ENCODE measurements around the gene RNF39. TPM values are rescaled to one million over a fixed set of nuclear protein-coding genes. Genes with fewer than 3 reads are reported as not detected.

RNF39 gene
- total RNA-seq, 1 donor, result not detected

DNA sequence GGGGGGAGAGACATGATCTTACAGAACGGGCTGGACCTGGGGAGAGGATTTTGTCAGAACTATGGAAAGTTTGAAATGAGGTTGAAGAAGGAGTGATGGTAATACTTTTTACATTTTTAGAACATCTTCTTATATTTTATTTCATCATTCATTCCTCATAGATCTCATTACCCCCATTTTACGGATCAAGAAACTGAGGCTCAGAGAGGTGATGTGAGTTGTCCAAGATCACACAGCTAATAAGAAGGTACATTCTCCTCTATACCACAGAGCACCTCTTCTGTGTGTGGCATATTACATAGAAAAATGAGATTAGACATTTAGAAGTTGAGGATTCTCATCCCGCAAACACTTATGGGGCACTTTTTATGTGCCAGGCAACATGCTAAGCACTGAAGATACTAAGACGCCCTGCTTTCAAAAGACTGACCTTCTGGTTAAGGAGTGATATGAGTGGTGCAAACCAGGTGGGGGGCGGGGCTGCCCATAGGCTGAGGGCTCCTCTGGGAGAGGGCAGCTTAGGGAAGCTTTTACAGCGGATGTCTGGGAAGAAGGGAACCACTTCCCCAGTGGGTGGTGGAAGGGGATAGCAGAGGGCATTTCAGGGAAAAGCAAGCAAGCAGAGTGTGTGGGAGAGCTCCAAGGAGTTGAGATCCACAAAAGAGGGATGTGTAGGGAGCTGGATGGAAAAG, 17.4 kb upstream of the RNF39 start:
- peaks cover 21% of the 10 kb centered on the region for H3K4me1 ChIP-seq (ENCODE audit: insufficient read depth, low read length)
- no peaks in the 10 kb centered on the region for H3K9me3 ChIP-seq (ENCODE audit: low read depth, low read length)
- no peak overlapping the region for H3K4me3 ChIP-seq (ENCODE audit: insufficient read depth, low read length)
- TF ChIP-seq, protein P1, sequence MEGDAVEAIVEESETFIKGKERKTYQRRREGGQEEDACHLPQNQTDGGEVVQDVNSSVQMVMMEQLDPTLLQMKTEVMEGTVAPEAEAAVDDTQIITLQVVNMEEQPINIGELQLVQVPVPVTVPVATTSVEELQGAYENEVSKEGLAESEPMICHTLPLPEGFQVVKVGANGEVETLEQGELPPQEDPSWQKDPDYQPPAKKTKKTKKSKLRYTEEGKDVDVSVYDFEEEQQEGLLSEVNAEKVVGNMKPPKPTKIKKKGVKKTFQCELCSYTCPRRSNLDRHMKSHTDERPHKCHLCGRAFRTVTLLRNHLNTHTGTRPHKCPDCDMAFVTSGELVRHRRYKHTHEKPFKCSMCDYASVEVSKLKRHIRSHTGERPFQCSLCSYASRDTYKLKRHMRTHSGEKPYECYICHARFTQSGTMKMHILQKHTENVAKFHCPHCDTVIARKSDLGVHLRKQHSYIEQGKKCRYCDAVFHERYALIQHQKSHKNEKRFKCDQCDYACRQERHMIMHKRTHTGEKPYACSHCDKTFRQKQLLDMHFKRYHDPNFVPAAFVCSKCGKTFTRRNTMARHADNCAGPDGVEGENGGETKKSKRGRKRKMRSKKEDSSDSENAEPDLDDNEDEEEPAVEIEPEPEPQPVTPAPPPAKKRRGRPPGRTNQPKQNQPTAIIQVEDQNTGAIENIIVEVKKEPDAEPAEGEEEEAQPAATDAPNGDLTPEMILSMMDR (IDR thresholded peaks at IDR 0.05; ENCODE audit: extremely low read depth, low read depth, low read length), result no peak
- H4K20me1 ChIP-seq (ENCODE audit: insufficient read depth, low read length), result no peaks in the 10 kb centered on the region
- H3K79me2 ChIP-seq (ENCODE audit: insufficient read depth, low read length), result no peaks in the 10 kb centered on the region
- DNase-seq (ENCODE audit: insufficient read length, low spot score, missing footprints), result no peak
- no peak overlapping the region for H2AFZ ChIP-seq (ENCODE audit: low read length)
- H3K4me2 ChIP-seq (ENCODE audit: insufficient read depth, low read length), result no peak overlapping the region
- H3K36me3 ChIP-seq (ENCODE audit: insufficient read depth, low read length), result no peaks in the 10 kb centered on the region
- H3K27me3 ChIP-seq (ENCODE audit: insufficient read depth, low read length), result peaks cover 15% of the 10 kb centered on the region
- H3K27ac ChIP-seq (ENCODE audit: low read depth, low read length), result no peak overlapping the region

DNA sequence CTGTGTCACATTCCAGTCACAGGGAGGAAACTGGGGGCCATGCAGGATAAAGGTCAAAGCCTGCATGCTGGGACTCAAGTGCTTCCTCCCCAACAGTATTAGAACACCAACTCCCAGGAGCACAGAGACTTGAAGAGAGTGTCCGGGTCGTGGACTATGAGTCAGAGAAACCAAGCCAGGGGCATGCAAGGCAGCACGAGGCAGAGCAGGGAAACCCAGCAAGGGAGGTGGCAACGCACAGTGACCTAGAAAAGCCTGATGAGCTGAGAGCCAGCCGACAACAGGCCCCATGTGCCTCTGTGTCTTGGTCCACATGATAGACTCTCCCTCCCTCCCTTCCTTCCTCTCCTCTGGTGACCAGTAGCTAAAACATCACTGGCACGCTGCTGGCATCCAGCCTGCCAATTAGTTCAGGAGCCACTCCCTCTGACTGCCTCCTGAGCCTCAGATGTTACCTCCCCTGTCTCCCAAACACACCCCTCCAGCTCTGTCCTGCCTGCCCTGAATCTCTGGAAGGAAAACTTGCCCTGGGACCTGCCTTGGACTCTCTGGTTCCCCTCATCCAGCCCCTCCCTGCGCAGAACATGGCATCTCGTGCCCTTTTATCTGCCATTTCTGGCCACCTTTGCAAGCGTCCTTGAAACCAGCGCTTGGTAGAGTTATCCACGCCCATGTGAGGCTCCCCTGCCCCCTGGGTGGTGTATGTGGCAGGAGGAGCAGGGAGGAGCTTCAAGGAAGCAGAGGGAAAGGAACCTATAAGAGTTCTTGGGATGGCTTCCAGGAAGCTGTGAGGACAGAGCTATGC, 16.2 kb upstream of the RNF39 start:
- TF ChIP-seq, protein P1 (IDR thresholded peaks at IDR 0.05; ENCODE audit: extremely low read depth, low read depth, low read length), result no peak
- Histone ChIP-seq H3K4me2 (ENCODE audit: insufficient read depth, low read length) (peak overlapping the region; percentile 2), H3K4me1 (ENCODE audit: insufficient read depth, low read length) (peaks cover 21% of the 10 kb centered on the region), H3K27ac (ENCODE audit: low read depth, low read length) (no peak overlapping the region), H3K79me2 (ENCODE audit: insufficient read depth, low read length) (no peaks in the 10 kb centered on the region), H3K27me3 (ENCODE audit: insufficient read depth, low read length) (peaks cover 12% of the 10 kb centered on the region), H2AFZ (ENCODE audit: low read length) (peak overlapping the region; percentile 86), H3K36me3 (ENCODE audit: insufficient read depth, low read length) (no peaks in the 10 kb centered on the region), H4K20me1 (ENCODE audit: insufficient read depth, low read length) (no peaks in the 10 kb centered on the region), H3K9me3 (ENCODE audit: low read depth, low read length) (no peaks in the 10 kb centered on the region), H3K4me3 (ENCODE audit: insufficient read depth, low read length) (no peak overlapping the region)
- peak; percentile 92 for DNase-seq (ENCODE audit: insufficient read length, low spot score, missing footprints)

DNA sequence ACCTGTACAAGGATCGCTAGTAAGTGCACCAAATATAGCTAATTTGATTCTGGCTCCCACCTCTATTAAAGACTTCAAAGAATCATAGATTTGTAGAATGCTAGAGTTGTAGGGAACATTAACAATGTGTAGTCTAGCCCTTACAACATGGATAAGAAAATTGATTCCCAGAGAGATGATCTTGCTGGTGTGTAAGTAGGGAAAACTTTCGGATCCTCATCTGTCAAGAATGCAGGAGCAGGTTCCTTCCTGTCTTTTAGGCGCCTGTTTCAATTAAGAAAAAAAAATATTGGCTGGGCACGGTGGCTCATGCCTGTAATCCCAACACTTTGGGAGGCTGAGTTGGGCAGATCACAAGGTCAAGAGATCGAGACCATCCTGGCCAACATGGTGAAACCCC, 12.3 kb upstream of the RNF39 start:
- Histone ChIP-seq H3K27ac (ENCODE audit: low read depth, low read length) (no peak overlapping the region), H3K4me1 (ENCODE audit: insufficient read depth, low read length) (peaks cover 13% of the 10 kb centered on the region)
- TF ChIP-seq, protein P1 (IDR thresholded peaks at IDR 0.05; ENCODE audit: extremely low read depth, low read depth, low read length), result no peak

DNA sequence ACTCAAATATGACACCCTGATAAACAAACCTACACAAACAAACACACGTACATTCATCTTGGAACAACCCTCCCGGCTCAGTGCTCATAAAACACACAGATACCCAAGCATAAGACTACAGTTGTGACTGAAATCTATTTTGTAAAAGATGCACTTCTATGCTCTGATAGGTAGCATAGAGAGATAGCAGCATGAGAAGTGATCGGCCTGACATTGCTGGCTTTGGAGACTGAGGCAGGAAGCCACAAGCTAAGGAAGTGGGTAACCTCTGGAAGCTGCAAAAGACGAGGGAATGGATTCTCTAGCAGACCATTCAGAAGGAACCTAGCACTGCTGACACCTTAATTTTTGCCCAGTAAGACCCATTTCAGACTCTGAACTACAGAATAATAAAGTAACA, 1.6 kb upstream of the RNF39 start:
- Histone ChIP-seq H3K4me2 (ENCODE audit: insufficient read depth, low read length) (no peak overlapping the region), H2AFZ (ENCODE audit: low read length) (no peak overlapping the region), H3K27me3 (ENCODE audit: insufficient read depth, low read length) (peaks cover 72% of the 10 kb centered on the region), H3K27ac (ENCODE audit: low read depth, low read length) (no peak overlapping the region), H3K9me3 (ENCODE audit: low read depth, low read length) (no peaks in the 10 kb centered on the region), H4K20me1 (ENCODE audit: insufficient read depth, low read length) (no peaks in the 10 kb centered on the region), H3K36me3 (ENCODE audit: insufficient read depth, low read length) (no peaks in the 10 kb centered on the region), H3K4me1 (ENCODE audit: insufficient read depth, low read length) (no peaks in the 10 kb centered on the region), H3K4me3 (ENCODE audit: insufficient read depth, low read length) (no peak overlapping the region), H3K79me2 (ENCODE audit: insufficient read depth, low read length) (no peaks in the 10 kb centered on the region)
- no peak for DNase-seq (ENCODE audit: insufficient read length, low spot score, missing footprints)
- TF ChIP-seq, protein P1 (IDR thresholded peaks at IDR 0.05; ENCODE audit: extremely low read depth, low read depth, low read length), result no peak

More for the DNA sequence above, 12.3 kb upstream of the RNF39 start:
- Histone ChIP-seq H3K27me3 (ENCODE audit: insufficient read depth, low read length) (peaks cover 9% of the 10 kb centered on the region), H2AFZ (ENCODE audit: low read length) (no peak overlapping the region), H3K9me3 (ENCODE audit: low read depth, low read length) (no peaks in the 10 kb centered on the region), H4K20me1 (ENCODE audit: insufficient read depth, low read length) (no peaks in the 10 kb centered on the region), H3K4me3 (ENCODE audit: insufficient read depth, low read length) (no peak overlapping the region), H3K36me3 (ENCODE audit: insufficient read depth, low read length) (no peaks in the 10 kb centered on the region), H3K4me2 (ENCODE audit: insufficient read depth, low read length) (no peak overlapping the region), H3K79me2 (ENCODE audit: insufficient read depth, low read length) (no peaks in the 10 kb centered on the region)
- DNase-seq (ENCODE audit: insufficient read length, low spot score, missing footprints), result no peak

Data from osteoblast (primary cell).